Measurements from ENCODE around the gene DUSP1.

DNA sequence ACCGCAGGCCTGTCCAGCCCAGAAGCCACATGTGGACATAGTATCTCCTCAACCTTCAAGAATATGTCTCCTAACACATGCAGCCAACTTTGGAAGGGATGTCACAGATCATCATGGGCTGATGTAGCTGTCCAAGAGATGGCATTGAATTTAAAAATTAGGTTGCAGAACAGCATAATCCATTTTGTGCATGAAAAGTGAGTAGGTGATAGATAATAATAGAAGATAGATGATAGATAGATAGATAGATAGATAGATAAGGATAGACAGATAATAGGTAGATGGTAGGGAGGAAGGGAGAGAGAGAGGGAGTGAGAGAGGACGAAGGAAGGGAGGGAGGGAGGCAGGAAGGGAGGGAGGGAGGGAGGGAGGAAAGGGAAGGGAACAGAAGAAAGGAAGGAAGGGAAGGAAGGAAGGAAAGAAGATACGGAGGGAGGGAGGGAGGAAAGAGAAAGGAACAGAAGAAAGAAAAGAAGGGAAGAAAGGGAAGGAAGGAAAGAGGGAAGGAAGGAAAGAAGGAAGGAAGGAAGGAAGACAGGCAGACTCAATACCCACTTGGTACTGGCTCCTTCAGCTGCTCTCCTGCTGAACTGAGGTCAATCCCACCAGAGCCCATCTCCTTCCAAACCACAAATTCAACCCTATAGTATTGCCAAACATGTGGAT is 34.2 kb upstream of the DUSP1 start:
- TF ChIP-seq RARB (CRISPR knock-in tag; IDR thresholded peaks at IDR 0.05) = no peak
- TF ChIP-seq ARNTL (CRISPR knock-in tag; IDR thresholded peaks at IDR 0.05; ENCODE audit: borderline replicate concordance, low read depth) = no peak
- TF ChIP-seq, protein P1, sequence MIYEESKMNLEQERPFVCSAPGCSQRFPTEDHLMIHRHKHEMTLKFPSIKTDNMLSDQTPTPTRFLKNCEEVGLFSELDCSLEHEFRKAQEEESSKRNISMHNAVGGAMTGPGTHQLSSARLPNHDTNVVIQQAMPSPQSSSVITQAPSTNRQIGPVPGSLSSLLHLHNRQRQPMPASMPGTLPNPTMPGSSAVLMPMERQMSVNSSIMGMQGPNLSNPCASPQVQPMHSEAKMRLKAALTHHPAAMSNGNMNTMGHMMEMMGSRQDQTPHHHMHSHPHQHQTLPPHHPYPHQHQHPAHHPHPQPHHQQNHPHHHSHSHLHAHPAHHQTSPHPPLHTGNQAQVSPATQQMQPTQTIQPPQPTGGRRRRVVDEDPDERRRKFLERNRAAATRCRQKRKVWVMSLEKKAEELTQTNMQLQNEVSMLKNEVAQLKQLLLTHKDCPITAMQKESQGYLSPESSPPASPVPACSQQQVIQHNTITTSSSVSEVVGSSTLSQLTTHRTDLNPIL (CRISPR knock-in tag; IDR thresholded peaks at IDR 0.05; ENCODE audit: low read depth) = no peak
- TF ChIP-seq ZFP3 (CRISPR knock-in tag; IDR thresholded peaks at IDR 0.05) = no peak
- TF ChIP-seq CSDC2 (CRISPR knock-in tag; IDR thresholded peaks at IDR 0.05) = no peak
- TF ChIP-seq SNAI2 (CRISPR knock-in tag; IDR thresholded peaks at IDR 0.05) = no peak
- TF ChIP-seq ZFP30 (CRISPR knock-in tag; IDR thresholded peaks at IDR 0.05) = no peak
- no peak for TF ChIP-seq TCF4 (CRISPR knock-in tag; IDR thresholded peaks at IDR 0.05; ENCODE audit: borderline replicate concordance)

Measured in SK-N-SH treated with all-trans-retinoic acid at 6 μM for 48 hours (cell line).